Calu3 (cell line): ENCODE data around the gene LIX1L. TPM values are rescaled to one million over a fixed set of nuclear protein-coding genes. Genes with fewer than 3 reads are reported as not detected.

ENCODE experiments used
- BruUV-seq: library from RNA; stranded (reverse); fragments of 400-500 nt; replicated peaks from 2 replicates; lab custom pipeline; 2021; lab: Mats Ljungman, UMichigan
- CTCF ChIA-PET: fragments of 300-600 bp; sonication (Branson Sonifier 250); formaldehyde crosslinking; loops from one replicate; lab custom pipeline; 2022; ENCODE audit warnings: antibody characterized with exemption; lab: Charles Lee
- DNase-seq: peaks from one replicate; pipeline ENCODE4 v3.0.0; 2022
- H3K27ac Mint-ChIP-seq: one replicate; pipeline ENCODE4 v1.8.0; 2022; ENCODE audit warnings: mixed read lengths; ENCODE audit not compliant: unreplicated experiment
- H3K27me3 Mint-ChIP-seq: one replicate; pipeline ENCODE4 v1.8.0; 2022; ENCODE audit warnings: mixed read lengths; ENCODE audit not compliant: unreplicated experiment
- H3K36me3 Mint-ChIP-seq: one replicate; pipeline ENCODE4 v1.8.0; 2022; ENCODE audit warnings: mild to moderate bottlenecking, moderate library complexity, mixed read lengths; ENCODE audit not compliant: insufficient read depth, unreplicated experiment
- H3K4me1 Mint-ChIP-seq: one replicate; pipeline ENCODE4 v1.8.0; 2022; ENCODE audit warnings: mild to moderate bottlenecking, low read depth, mixed read lengths; ENCODE audit not compliant: unreplicated experiment
- H3K4me3 Mint-ChIP-seq: one replicate; pipeline ENCODE4 v1.8.0; 2022; ENCODE audit warnings: mild to moderate bottlenecking, low read depth, moderate library complexity, mixed read lengths; ENCODE audit not compliant: unreplicated experiment
- H3K9me3 Mint-ChIP-seq: one replicate; pipeline ENCODE4 v1.8.0; 2022; ENCODE audit warnings: low read depth, mixed read lengths; ENCODE audit not compliant: unreplicated experiment
- CTCF ChIP-seq: fragments of 200-600 bp; IDR thresholded peaks from one replicate; pipeline ENCODE4 v1.8.0; 2022; ENCODE audit warnings: antibody characterized with exemption; ENCODE audit not compliant: unreplicated experiment
- intact Hi-C: fragments of 100-400 bp; cut with micrococcal nuclease; formaldehyde crosslinking; loops from one replicate; pipeline ENCODE4 v1.10.0; 2022; ENCODE audit not compliant: unreplicated experiment
- total RNA-seq: library from RNA; stranded (reverse); gene quantifications from 2 replicates; pipeline ENCODE4 v1.2.3, GENCODE V29; 2022

LIX1L gene
- total RNA-seq, 1 experiment from 2014 or later, result 7.2 TPM

GRCh38 chr1:145898756-145899155 is 59.1 kb downstream of the LIX1L start:
- no peak for TF ChIP-seq CTCF
- no peak for DNase-seq
- no peak overlapping the region for H3K27ac Mint-ChIP-seq
- no TSS peak for BruUV-seq
- H3K4me3 Mint-ChIP-seq, result no peak overlapping the region
- peaks cover 1% of the 10 kb centered on the region for H3K4me1 Mint-ChIP-seq
- no peaks in the 10 kb centered on the region for H3K27me3 Mint-ChIP-seq
- H3K9me3 Mint-ChIP-seq, result no peaks in the 10 kb centered on the region
- CTCF ChIA-PET, result interaction anchor here (1.5 kb wide), 1 partner anchor 17 kb away, joined by 3 read pairs; no protein-coding TSS in a partner anchor
- no peaks in the 10 kb centered on the region for H3K36me3 Mint-ChIP-seq
- intact Hi-C loops, result no loop called here

DNA sequence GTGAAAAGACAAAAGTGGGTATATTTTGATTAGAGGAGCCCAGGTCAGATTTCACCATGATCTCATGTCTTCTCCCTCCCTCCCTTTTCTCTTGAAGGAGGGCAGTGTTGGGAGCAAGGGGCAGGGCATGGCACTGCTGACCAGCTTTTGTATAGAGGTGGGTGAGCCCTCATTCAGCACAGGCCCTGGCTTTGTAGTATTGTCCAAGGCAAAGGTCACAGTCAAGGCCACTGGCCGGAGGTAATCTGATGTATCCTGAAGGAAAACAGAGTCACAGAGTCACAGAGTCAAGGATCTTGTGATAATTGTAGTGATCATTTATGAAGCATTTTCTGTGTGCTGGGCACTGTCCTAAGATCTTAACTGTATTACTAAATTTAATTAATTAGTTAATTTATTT is 59.8 kb downstream of the LIX1L start:
- no TSS peak for BruUV-seq
- CTCF ChIA-PET, result interaction anchor here (1.5 kb wide), 1 partner anchor 18 kb away, joined by 3 read pairs; no protein-coding TSS in a partner anchor
- H3K27me3 Mint-ChIP-seq, result no peaks in the 10 kb centered on the region

DNA sequence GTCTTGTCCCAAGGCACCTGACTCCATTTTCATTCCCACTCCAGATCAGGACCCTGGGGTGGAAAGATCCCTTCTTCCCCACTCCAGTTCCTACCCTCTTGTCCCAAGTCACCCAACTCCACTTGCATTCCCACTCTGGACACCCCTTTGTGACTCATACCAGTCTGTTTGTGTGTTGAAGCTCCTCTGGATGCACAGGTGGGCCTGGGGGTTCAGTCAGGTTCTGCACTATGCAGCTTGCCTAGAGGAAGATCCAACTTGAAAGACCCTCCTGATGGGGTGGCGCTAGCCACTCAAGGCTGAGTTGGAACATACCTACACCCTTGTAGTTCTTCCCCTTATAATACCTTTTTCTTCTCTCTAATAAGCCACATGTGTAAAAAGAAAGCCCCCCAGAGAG is 62.3 kb downstream of the LIX1L start:
- peaks cover 32% of the 10 kb centered on the region for H3K4me1 Mint-ChIP-seq
- BruUV-seq, result no TSS peak
- no peak overlapping the region for H3K27ac Mint-ChIP-seq
- H3K27me3 Mint-ChIP-seq, result no peaks in the 10 kb centered on the region
- intact Hi-C loops, result no loop called here
- no peak for TF ChIP-seq CTCF
- no peaks in the 10 kb centered on the region for H3K36me3 Mint-ChIP-seq
- no peak for DNase-seq
- CTCF ChIA-PET, result interaction anchor here (1.1 kb wide), 1 partner anchor 32 kb away, joined by 3 read pairs; the partner anchor contains the start of gene RBM8A
- H3K4me3 Mint-ChIP-seq, result no peak overlapping the region
- no peaks in the 10 kb centered on the region for H3K9me3 Mint-ChIP-seq

More for the DNA sequence above, 59.8 kb downstream of the LIX1L start:
- TF ChIP-seq CTCF, result no peak
- Mint-ChIP-seq H3K4me1 (peaks cover 9% of the 10 kb centered on the region), H3K9me3 (no peaks in the 10 kb centered on the region), H3K4me3 (no peak overlapping the region), H3K27ac (no peak overlapping the region), H3K36me3 (no peaks in the 10 kb centered on the region)
- DNase-seq, result no peak
- intact Hi-C loops, result no loop called here

DNA sequence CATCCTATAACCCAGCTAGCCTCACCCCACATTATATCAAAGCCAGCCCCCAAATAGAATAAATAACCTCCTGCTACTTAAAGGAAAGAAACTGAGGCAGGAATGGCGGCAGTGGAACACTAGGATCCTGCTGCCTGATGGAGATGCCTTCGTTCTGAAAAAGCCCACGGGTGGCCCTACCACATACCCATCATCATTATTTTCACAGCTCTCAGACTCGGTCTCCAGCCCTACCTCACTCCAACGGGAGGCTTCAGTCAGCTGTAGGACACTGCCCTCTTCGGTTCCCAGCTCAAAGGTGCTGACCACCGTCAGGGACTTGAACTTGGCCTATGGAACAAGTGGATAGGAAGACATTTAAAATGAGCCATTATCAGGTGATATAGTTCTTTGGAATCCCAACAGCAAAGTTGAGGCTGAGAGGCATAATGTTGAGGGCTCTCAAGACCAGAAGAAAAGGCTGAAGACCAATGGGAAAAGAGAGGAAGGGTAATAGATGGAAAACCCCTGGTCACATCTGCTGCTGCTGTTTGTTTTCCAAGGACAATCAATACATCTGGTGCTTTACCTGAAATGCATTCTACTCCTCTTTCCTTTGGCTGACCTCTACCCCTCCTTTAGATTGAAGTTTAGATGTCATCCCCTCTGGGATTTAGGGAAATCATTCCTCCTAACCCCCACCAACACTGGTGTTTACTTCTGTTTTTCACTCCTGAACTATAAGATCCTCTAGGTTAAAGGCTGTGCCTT is 64.3 kb downstream of the LIX1L start:
- no peak for DNase-seq
- no peak for TF ChIP-seq CTCF
- H3K36me3 Mint-ChIP-seq, result no peaks in the 10 kb centered on the region
- BruUV-seq, result no TSS peak
- H3K27ac Mint-ChIP-seq, result peak overlapping the region; percentile 71
- intact Hi-C loops, result loop anchor here (5.0 kb wide), 1 partner anchor 34 kb away; the partner anchor contains the start of gene RBM8A
- no peaks in the 10 kb centered on the region for H3K9me3 Mint-ChIP-seq
- no peaks in the 10 kb centered on the region for H3K27me3 Mint-ChIP-seq
- peaks cover 52% of the 10 kb centered on the region for H3K4me1 Mint-ChIP-seq
- no peak overlapping the region for H3K4me3 Mint-ChIP-seq
- CTCF ChIA-PET, result interaction anchor here (1.3 to 3.4 kb wide), 4 partner anchors 9 to 48 kb away, joined by 3 to 77 read pairs (median 33); partner anchors contain the start of genes NUDT17, PIAS3 and RBM8A
